Raji (cell line): Measurements from ENCODE around the gene EZR.

Experiments
- POLR2A ChIP-seq: IDR thresholded peaks from 2 replicates; pipeline ENCODE4 v1.6.1; 2011; ENCODE audit warnings: low read depth, low read length, control low read depth; ENCODE audit not compliant: insufficient read depth

The EZR gene

GRCh38 chr6:158778005-158778527 lies 41.1 kb downstream of the EZR start:
- no peak for TF ChIP-seq POLR2A

DNA sequence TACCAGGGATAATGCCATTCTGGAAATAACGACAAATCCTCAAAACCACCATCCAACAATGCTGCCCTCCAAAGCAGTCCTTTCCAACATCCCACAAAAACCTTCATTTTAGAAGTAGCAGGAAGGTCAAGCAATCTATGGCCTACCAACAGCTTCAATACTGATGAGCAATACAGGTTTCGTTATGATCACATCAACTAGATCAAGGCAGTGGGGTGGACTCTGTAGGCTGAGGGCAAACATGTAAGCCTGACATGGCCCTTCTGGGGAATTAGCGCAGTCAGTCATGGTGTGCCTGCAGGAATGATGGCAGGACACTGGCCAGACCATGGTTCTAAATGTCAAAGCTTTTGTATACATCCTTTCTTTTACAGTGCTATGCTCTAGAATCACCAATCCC lies 41.7 kb downstream of the EZR start:
- no peak for TF ChIP-seq POLR2A

GRCh38 chr6:158776737-158777136 lies 42.4 kb downstream of the EZR start:
- TF ChIP-seq POLR2A: no peak

- no peak for TF ChIP-seq POLR2A
Observed at GRCh38 chr6:158775832-158776231, 43.3 kb downstream of the EZR start.

- no peak for TF ChIP-seq POLR2A
Observed at GRCh38 chr6:158774717-158775449, 44.3 kb downstream of the EZR start.

- no peak for TF ChIP-seq POLR2A
Observed at GRCh38 chr6:158773581-158774449, 45.4 kb downstream of the EZR start.

GRCh38 chr6:158772851-158773371 lies 46.3 kb downstream of the EZR start:
- TF ChIP-seq POLR2A: no peak

DNA sequence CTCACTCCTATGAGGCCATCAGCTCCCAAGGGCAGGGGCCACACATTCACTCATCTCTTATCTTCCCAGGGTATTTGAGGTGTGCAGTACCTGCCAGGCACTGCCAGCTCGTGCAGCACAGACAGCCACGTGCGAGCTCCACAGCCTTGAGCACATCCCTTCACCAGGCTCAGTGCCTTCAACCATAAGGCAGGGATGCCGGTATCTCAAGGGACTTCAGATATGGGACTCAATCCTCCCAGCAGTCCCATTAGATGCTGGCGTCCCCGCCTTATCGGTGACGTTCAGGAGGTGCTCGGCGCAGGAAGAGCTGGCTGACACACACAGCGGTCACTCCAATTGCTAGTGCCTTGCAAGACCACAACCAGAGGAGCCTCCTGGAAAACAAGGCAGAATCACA lies 47.0 kb downstream of the EZR start:
- no peak for TF ChIP-seq POLR2A

DNA sequence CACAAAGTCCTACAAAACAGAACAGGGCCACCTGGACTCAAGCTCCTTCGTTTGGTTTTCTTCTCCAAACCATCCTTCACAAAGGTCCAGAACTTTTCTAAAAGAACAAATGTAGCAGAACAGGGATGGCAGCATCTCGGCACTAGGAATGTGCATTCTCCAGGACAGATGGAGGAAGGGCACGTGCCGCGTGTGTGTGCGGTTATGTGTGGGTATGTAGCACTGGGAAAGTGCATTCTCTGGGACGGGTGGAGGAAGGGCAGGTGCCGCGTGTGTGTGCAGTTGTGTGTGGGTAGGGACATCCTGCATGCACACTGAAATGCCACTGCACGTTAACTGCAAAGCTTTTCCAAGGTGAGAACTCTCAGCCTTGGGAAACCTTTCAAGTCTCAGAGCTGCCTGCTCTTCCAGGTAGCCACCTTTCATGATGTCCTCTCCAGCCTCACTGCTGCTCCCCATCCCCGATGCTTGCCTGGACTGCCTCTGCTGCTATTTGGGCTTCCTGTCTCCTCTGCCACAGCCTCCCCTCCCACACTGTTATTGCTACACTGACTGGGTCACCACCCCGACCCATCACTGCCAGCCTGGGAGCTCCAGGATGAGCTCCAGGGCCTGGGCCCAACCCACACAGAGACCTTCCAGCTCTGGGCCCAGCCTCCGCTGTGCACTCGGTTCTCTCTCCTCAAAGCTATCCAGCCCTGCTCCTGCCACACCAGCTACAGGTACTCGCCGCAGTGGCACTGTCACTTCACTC lies 47.6 kb downstream of the EZR start:
- no peak for TF ChIP-seq POLR2A

- no peak for TF ChIP-seq POLR2A
Observed at GRCh38 chr6:158770533-158771330, 48.4 kb downstream of the EZR start.

GRCh38 chr6:158769771-158770432 lies 49.3 kb downstream of the EZR start:
- no peak for TF ChIP-seq POLR2A

DNA sequence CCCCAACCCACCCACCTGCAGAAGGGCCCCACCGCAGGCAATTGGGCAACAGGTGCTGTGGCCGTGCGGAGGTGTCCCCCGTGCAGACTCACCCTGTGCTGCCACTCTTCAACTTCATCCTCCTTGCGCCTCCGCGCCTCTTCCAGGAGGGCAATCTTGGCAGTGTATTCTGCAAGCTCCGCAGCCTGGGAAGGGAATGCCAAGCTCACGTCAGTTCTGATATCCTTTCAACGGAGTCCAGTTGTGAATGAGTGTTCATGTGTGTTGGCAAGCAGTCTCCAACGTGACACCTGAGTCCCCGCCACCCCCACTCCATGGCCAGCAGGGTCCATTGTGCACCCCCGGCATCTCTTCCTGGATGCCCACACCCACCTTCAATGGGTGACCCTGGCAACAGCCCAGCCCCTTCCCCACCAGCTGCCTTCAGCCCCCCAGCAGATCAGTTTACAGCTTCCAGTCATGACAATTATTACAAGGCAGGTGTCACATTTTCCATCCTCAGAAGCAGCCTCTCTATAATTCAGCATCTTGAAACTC lies 49.9 kb downstream of the EZR start:
- TF ChIP-seq POLR2A: no peak

DNA sequence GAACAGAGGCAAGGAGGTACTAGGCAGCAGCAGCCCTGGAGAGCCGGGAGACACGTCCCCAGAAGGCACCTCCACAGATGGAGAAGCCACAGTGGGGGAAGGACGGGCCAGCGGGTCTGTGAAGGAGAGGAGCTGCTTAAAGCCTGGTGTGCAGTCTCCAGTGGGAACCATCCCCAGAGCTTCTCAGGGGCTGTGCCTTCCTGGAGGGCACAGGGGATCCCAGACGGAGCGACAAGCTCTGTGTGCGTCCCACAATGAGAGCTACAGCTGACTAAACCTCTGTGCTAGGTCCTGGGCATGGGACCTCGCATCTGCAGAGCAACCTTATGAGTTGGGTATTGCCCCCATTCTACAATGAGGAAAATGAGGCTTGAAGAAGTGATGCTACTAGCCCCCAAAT lies 50.7 kb downstream of the EZR start:
- no peak for TF ChIP-seq POLR2A

DNA sequence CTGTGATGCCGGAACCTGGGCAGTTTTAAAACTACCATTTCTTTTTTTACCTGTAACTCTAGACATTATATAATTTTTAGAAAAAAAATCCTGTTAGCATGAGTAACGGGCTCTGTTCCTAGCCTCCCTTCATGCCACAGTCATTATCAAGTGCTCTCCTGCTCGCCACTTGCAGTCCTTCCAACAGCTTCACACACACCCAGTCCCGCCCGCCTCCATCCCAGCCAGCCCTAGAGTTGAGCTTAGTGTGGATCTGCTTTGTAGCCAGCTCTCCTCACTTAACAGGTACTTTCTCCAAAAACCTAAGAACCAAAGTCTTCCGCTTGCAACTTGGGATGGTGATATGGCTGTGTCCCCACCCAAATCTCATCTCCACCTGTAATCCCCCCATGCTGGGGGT lies 51.5 kb downstream of the EZR start:
- no peak for TF ChIP-seq POLR2A
